C4-2B (cell line): Measurements from ENCODE around the gene LGI4.
A peak's percentile ranks its signal among the peaks of the same experiment; 100 is the strongest.

Experiments
- H3K27ac ChIP-seq: fragments of 450-650 bp; 2 replicates; pipeline ENCODE4 v1.5.1; 2017
- ZFX ChIP-seq: fragments of 450-650 bp; IDR thresholded peaks from 2 replicates; pipeline ENCODE4 v1.6.1; 2017
- TF ChIP-seq, protein P1 (sequence below): fragments of 450-650 bp; conservative IDR thresholded peaks from 2 replicates; pipeline ENCODE4 v1.5.1; 2017; ENCODE audit warnings: mild to moderate bottlenecking

LGI4 gene

GRCh38 chr19:35098413-35099049, 36.3 kb downstream of the LGI4 start:
- TF ChIP-seq ZFX: no peak
- TF ChIP-seq, protein P1, sequence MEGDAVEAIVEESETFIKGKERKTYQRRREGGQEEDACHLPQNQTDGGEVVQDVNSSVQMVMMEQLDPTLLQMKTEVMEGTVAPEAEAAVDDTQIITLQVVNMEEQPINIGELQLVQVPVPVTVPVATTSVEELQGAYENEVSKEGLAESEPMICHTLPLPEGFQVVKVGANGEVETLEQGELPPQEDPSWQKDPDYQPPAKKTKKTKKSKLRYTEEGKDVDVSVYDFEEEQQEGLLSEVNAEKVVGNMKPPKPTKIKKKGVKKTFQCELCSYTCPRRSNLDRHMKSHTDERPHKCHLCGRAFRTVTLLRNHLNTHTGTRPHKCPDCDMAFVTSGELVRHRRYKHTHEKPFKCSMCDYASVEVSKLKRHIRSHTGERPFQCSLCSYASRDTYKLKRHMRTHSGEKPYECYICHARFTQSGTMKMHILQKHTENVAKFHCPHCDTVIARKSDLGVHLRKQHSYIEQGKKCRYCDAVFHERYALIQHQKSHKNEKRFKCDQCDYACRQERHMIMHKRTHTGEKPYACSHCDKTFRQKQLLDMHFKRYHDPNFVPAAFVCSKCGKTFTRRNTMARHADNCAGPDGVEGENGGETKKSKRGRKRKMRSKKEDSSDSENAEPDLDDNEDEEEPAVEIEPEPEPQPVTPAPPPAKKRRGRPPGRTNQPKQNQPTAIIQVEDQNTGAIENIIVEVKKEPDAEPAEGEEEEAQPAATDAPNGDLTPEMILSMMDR: no peak
- H3K27ac ChIP-seq: no peak overlapping the region

GRCh38 chr19:35095667-35096368, 39.0 kb downstream of the LGI4 start:
- H3K27ac ChIP-seq: no peak overlapping the region
- TF ChIP-seq ZFX: no peak
- TF ChIP-seq, protein P1: no peak

GRCh38 chr19:35094656-35095055, 40.2 kb downstream of the LGI4 start:
- no peak overlapping the region for H3K27ac ChIP-seq
- TF ChIP-seq, protein P1: no peak
- TF ChIP-seq ZFX: no peak

DNA sequence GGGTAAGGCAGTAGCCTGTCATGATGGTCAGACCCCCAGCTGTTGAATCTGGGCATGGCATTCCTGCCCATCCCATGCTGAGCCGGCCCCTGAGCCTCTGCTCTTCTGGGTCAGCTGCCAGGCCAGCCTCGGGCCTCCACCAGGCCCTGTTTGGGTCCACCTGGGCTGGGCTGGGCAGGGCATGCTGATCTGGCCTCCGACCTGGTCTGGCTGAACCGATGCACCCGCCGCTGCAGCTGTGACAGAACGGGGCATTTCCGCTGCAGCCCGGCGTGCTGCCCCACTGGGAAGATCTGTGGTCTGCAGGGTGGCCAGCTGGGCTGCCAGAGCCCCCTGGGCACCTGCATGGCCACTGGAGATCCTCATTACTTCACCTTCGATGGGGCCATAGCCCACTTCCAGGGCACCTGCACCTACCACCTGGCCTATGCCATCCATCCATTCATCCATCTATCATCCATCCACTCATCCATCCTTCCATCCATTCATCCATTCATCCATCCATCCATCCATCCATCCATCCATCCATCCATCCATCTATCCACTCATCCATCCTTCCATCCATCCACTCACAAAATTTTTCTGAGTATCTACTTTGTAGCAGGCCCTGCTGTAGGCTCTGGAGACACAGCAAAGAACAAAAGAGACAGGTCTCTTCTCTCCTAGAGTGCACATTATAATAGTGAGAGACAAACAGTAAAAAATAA, 40.8 kb downstream of the LGI4 start:
- no peak for TF ChIP-seq ZFX
- TF ChIP-seq, protein P1: no peak
- no peak overlapping the region for H3K27ac ChIP-seq

DNA sequence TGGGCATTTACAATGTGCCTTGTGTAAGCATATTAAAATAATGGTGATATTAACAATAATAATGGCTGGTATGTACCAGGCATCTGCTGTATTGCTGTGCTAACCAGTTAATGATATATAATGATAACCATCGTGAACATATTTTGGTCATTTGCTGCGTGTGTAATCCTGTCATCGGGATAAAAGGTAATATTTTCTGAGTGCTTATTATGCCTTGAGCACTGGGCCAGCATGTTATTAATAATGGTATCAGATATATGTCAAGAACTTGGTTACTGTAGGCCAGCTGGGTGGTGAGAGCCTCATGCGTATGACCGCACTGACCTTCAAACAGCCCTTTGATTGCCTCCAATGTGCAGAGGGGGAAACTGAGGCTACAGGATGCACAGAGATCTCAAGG, 41.4 kb downstream of the LGI4 start:
- no peak overlapping the region for H3K27ac ChIP-seq

GRCh38 chr19:35090506-35091214, 44.2 kb downstream of the LGI4 start:
- H3K27ac ChIP-seq: peak overlapping the region; percentile 64
- no peak for TF ChIP-seq ZFX
- TF ChIP-seq, protein P1: peak; percentile 87

More for the DNA sequence above, 41.4 kb downstream of the LGI4 start:
- TF ChIP-seq, protein P1: no peak
- no peak for TF ChIP-seq ZFX
